Hematopoietic multipotent progenitor cell (in vitro differentiated cells): ENCODE results near the gene KCTD17. TPM values are rescaled to one million over a fixed set of nuclear protein-coding genes. Genes with fewer than 3 reads are reported as not detected.

ENCODE experiments used
- DNase-seq, 3 donors: peaks; one replicate each; pipeline ENCODE4 v3.0.0-alpha.2; 2011 to 2015; ENCODE audit warnings: low read depth in 2 of 3, low spot score in 2 of 3
- total RNA-seq: library from RNA; depleted of rRNA; stranded (reverse); fragments of >200 nt; gene quantifications from one replicate; pipeline ENCODE4 v1.2.3, GENCODE V29; 2012

KCTD17 gene
- total RNA-seq, 1 donor: 12.9 TPM

GRCh38 chr22:37075822-37076433 is 24.4 kb downstream of the KCTD17 start:
- DNase-seq: no peak

- DNase-seq: peak; percentile 59 to 73 (median 70)
Observed at GRCh38 chr22:37077802-37078448, 26.4 kb downstream of the KCTD17 start.

GRCh38 chr22:37079158-37079557 is 27.6 kb downstream of the KCTD17 start:
- no peak for DNase-seq

- DNase-seq: peak; percentile 70 to 80 (median 79)
Observed at GRCh38 chr22:37079668-37080171, 28.2 kb downstream of the KCTD17 start.

GRCh38 chr22:37080438-37080837 is 28.9 kb downstream of the KCTD17 start:
- no peak for DNase-seq

GRCh38 chr22:37080838-37081237 is 29.3 kb downstream of the KCTD17 start:
- no peak for DNase-seq

GRCh38 chr22:37082251-37082873 is 30.8 kb downstream of the KCTD17 start:
- DNase-seq: no peak

- DNase-seq: no peak
Observed at GRCh38 chr22:37083914-37084313, 32.4 kb downstream of the KCTD17 start.

- no peak for DNase-seq
Observed at GRCh38 chr22:37084385-37084784, 32.8 kb downstream of the KCTD17 start.

- DNase-seq: no peak
Observed at GRCh38 chr22:37086184-37086583, 34.6 kb downstream of the KCTD17 start.

GRCh38 chr22:37088108-37088605 is 36.6 kb downstream of the KCTD17 start:
- no peak for DNase-seq

GRCh38 chr22:37088750-37089408 is 37.3 kb downstream of the KCTD17 start:
- no peak for DNase-seq

- DNase-seq: no peak
Observed at GRCh38 chr22:37089434-37089833, 37.9 kb downstream of the KCTD17 start.

- DNase-seq: no peak
Observed at GRCh38 chr22:37090920-37091695, 39.6 kb downstream of the KCTD17 start.

GRCh38 chr22:37091994-37092393 is 40.5 kb downstream of the KCTD17 start:
- DNase-seq: no peak

- no peak for DNase-seq
Observed at GRCh38 chr22:37092997-37093396, 41.5 kb downstream of the KCTD17 start.

- DNase-seq: no peak
Observed at GRCh38 chr22:37094239-37094638, 42.7 kb downstream of the KCTD17 start.

- DNase-seq: no peak
Observed at GRCh38 chr22:37095113-37095512, 43.6 kb downstream of the KCTD17 start.

GRCh38 chr22:37097346-37097745 is 45.8 kb downstream of the KCTD17 start:
- DNase-seq: no peak

GRCh38 chr22:37098976-37099591 is 47.5 kb downstream of the KCTD17 start:
- peak in 2 of 3 donors; percentile 19 to 23 for DNase-seq
